Testis (tissue), 2 donors: ENCODE data around the gene C17orf67.

Experiments
- CTCF ChIP-seq, 3 experiments: fragments of 450-650 bp in 2 of 3; fragments of 200-600 bp in 1 of 3; sonication (generic) in 1 of 3; IDR thresholded peaks; one replicate each; pipeline ENCODE4 v1.5.1; 2016 to 2019; ENCODE audit warnings: antibody characterized with exemption in 3 of 3, mild to moderate bottlenecking in 2 of 3, moderate library complexity in 1 of 3
- POLR2A ChIP-seq: fragments of 450-650 bp; IDR thresholded peaks from one replicate; pipeline ENCODE4 v1.6.1; 2017; ENCODE audit warnings: antibody characterized with exemption, mild to moderate bottlenecking, moderate library complexity

DNA sequence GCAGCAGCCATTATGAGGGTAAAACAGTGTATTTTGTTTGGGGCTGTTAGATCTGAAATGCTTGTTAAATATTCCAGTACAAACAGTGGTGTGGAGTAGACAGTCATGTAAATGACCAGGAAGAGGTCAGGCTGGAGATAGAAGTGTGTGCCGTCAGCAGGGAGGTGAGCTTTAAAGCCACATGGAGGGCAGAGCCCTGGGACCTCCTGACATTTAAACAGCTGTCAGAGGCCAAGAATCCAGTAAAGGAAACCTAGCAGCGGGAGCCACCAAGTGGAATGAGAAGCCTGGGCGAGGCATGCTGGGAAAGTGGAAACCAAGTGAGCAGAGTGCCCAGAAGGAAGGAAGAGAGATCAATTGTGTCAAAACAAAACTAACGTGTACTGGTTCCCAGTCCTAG is 26.8 kb downstream of the C17orf67 start:
- TF ChIP-seq POLR2A: no peak
- TF ChIP-seq CTCF (IDR thresholded peaks at IDR 0.05): no peak
